DMS153 treated with DMSO at 0.1 percent for 48 hours (cell line): ENCODE measurements around the gene SYCE3.

Experiments used
- DNase-seq: peaks from one replicate; lab custom pipeline; 2025; ENCODE audit not compliant: unreplicated experiment; lab: John Stamatoyannopoulos, UW

Gene SYCE3

GRCh38 chr22:50576806-50577696, 14.3 kb upstream of the SYCE3 start:
- DNase-seq: no peak

- DNase-seq: no peak
Measured at GRCh38 chr22:50576070-50576469, 13.4 kb upstream of the SYCE3 start.

DNA sequence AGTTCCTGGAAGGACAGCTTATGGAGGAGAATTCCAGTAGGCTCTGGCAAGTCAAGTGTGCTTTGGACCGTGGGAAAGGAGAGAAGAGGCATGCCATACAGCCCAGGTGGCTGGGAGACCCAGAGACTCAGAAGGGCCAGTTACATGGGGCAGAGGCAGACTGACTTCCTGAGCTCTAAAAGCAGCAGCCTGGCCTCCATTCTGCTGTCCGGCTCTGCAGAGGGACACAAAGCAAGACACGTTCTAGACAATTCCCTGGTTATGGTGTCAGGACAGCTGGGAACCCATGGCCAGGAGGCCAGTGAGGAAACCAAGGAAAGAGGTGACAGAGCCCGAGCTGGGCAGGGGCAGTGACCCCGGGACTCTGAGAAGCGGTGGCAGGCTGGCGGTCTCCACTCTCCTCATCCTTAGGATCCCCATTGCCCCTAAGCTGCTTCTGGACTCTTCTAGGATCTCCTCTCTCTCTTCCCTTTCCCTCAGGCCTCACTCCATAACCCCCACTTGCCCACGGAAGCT, 12.8 kb upstream of the SYCE3 start:
- DNase-seq: no peak

- DNase-seq: no peak
Measured at GRCh38 chr22:50574383-50574755, 11.7 kb upstream of the SYCE3 start.

DNA sequence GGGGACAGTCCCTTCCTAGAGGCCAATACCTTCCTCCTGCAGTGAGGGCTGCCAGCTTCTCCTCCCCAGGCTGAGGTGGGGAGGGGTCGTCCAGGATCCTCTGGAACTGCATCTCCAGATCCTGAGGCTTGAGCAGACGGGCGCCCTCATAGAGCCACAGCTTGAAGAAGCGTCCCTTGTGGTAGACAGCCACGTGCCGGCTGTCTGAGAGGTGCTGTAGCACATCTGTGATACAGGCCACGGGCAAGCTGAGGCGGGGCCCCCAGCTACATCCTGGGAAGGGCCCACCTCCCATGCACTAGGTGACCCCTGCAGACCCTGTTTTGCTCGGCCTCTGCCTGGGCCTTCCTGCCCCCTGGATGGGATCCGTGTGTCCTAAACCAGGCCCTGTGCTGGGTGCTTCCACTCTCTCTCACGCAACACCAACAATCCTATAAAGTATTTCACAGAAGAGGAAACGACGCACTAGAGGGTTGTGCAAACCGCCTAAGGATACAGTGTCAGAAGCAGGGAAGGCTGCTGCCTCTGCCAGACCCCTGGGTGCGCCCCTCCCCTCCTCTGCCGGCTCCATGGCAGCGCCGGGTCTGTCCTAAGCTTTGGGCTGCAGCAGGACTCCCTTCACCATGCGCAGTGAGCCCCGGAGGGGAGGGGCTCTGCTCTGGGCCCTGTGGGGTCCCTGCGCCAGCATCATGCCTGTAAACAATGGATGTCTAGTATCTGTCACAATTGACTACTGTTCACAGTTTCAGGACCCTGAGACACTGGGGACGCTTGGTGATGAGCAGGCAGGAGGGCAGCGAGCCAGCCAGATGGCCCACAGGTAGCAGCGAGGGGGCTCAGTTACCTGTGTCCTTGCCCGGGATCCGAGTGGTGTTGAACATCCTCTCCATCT, 11.0 kb upstream of the SYCE3 start:
- DNase-seq: no peak

DNA sequence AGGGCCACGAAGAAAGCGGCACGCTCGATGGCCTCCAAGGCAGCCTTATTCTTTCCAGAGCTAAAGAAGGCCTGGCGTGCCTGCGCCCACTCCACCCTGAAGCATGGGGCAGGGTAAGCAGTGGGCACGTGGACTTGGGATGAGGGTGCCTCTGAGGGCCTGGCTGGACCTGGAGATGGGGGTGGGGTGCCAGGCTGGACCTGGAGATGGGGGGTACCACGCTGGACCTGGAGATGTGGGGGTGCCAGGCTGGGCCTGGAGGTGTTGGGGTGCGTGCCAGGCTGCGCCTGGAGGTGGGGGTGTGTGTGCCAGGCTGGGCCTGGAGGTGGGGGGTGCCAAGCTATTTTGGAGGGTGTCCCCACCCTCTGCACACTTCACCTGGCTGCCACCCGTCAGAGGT, 10.2 kb upstream of the SYCE3 start:
- no peak for DNase-seq

- DNase-seq: no peak
Measured at GRCh38 chr22:50571264-50572175, 8.8 kb upstream of the SYCE3 start.

DNA sequence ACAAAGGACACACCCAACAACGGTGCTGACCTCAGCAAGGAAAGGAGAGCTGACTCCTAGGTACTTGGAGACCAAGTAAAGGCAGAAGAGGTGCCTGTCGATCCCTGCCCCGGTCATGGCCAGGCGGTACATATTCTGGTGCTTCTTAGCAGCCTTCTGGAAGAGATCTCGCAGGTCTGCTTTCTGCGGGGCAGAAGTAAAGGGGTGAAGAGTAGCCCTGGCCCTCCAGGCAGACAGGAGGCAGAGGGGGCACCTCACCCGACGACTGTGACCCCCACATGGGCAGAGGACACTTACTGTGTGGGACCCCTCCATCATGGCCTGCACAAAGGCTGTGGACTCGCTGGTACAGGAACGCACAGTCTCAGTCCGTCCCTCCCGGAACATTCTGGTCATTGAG, 8.1 kb upstream of the SYCE3 start:
- DNase-seq: no peak

DNA sequence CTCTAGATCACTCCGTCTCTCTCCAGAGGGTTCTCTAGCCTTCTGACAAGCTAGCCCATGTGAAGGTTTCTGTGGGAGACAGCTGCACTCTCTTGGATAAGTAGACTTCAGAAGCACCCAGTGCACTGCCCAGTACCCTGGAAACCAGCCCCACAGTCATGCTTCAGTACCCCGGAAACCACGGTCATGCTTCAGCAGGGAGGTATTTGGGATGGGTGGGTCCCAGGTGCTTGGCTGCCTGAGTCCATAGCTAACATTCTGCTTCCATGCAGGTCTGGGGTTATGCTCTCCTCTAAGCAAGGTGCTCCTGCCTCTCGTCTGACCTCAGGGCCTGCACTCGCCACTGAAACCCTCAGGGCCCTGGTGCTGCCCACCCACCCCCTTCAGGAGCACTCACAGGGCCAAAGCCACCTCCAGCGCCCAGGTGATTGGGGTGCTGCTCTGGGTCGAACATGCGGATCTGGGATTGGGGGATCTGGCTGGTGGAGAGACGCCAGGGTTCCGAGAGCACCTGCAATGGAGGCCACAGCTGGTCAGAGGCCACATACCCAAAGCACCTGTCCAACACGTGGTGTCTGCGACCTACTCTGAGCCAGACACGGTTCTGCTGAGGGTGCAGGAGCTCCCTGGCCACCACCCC, 7.3 kb upstream of the SYCE3 start:
- DNase-seq: no peak

DNA sequence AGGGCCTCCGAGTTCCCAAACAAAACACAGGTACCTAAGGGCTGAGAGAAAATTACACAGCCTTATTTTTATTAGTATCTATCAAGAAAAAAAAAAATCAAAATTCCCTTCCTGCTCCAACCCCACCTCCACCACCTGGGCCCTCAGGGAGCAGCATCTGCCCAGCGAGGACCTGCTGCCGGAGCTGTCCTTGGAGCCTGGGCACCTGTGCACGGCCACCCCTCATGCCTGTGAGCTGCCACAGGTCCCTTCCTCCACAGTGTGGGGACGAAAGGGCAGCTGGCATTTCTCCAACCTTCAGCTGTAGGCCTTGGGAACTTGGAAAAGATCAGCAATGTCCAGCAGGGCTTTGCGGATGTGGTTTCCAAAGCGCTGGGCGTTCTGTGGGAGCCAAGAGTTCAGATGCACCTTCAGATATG, 6.3 kb upstream of the SYCE3 start:
- no peak for DNase-seq

DNA sequence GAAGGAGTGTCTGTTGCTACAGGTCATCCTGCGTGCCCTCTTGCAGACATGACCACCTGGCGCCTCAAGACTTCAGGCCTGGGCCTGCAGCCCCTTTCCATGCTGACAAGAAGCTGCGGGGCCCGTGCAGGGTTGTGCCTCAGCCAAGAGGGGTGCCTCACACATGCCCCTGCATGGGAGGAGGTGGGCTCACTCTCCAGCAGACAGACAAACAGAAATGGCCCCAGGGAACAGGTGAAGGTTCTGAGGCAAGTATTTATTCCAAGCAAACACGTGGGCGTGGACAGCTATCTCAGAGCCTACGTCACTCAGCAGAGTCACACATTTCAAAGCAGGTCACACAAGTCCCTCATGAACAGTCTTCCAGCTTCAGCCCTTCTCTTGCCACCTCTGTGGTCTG, 5.9 kb upstream of the SYCE3 start:
- no peak for DNase-seq

DNA sequence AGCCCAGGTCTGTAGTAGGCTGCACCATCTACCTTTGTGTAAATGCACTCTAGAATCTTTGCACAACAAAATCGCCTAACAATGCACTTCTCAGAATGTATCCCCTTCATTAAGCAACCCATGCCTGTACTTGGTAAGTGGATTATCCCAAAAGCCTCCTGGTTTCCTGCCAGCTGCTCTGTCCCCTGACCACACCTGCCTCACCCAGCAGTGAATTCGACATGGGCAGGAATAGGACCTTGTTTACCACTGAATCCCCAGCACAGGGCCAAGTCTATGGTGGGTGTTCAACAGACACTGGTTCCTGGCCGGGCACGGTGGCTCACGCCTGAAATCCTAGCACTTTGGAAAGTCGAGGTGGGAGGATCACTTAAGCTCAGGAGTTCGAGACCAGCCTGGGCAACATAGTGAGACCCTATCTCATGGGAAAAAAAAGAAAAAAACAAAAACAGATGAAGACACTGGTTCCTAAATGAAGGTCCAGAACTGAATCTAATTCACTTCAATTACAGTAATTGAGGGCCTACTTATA, 5.1 kb upstream of the SYCE3 start:
- DNase-seq: no peak

GRCh38 chr22:50564289-50564688, 1.6 kb upstream of the SYCE3 start:
- no peak for DNase-seq

DNA sequence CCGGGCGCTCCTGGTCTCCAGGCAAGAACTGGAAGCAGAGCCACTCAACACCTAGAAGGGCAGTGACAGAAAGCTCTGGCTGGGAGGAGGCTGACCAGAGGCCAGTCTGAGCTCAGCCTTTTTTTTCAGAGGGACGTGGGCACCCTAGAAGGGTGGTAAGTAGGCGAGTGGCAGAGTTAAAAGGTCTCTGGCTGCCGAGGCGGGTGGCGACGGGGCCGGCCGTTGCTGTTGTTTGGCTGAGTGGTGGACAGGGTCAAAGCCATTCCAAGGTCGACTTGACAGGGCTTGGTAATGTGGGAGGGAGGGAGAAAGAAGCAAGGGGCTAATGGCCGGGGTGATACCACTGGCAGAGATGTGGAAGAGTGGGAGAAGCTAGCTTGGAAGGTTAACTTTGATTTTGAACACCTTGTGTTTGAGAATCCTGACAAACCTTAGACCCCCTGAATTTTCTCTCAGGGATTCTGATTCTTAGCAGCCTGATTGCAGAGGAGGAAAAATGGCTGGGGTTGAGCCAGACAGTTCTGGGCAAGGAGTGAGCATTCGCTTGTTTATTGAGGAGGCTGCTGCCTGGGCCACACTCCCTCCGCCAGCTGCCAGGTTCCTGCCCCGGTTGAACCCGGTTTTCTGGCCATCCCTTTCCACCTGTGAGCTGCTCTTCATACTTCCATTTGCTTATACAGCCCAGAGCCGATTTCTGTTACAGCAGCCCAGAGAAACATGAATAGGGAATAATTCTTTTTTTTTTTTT, 868 bp upstream of the SYCE3 start:
- no peak for DNase-seq

GRCh38 chr22:50561401-50562358, 1.0 kb downstream of the SYCE3 start:
- no peak for DNase-seq

DNA sequence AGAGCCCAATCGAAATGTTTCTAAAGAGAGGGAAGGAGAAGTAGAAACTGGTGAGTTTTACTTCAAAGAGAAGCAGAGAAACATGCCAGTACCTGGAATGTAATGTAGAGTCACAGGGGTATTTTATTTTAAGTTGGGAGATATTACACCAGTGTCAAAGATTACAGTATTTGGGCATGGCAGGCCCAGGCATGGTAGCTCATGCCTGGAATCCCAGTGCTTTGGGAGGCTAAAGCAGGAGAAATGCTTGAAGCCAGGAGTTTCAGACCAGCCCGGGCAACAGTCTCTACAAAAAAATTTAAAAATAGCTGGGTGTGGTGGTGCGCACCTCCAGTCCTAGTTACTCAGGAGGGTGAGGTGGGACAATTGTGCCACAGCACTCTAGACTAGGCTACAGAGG, 2.7 kb downstream of the SYCE3 start:
- no peak for DNase-seq

DNA sequence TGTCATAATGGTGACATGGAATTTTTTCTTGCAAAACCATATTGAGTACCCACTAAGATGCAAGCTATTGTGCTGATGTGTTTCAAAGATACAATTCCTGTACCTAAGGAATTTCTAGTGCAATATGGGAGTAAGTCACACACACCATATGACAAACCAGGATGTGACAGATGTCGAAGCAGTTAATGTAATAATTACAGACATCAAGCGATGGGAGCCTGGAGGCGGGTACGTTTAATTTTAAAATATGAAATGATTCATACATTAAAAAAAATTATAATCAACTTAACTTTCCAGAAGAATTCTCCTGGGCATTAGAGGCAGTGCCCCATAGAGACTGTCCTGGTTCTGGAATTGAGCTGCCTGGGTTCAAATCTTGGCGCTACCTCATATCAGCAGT, 6.0 kb downstream of the SYCE3 start:
- DNase-seq: no peak

DNA sequence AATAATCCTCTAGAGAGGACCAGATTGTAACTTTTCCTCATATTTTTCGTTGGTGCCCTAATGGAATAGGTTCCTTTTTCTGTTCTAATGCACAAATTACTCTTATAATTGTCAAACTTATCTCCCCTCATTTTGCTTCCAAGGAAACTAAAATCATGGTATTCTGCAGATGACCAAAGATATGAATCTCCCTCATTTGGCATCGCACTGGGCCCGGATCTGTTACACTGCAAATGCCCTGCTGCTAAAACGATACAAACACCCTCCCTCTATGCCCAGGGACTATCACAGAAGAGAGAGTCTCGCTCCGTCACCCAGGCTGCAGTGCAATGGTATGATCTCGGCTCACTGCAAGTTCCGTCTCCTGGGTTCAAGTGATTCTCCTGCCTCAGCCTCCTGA, 9.4 kb downstream of the SYCE3 start:
- DNase-seq: no peak
